CD14-positive monocyte (primary cell): ENCODE data around the gene FAM237A. TPM values are rescaled to one million over a fixed set of nuclear protein-coding genes. Genes with fewer than 3 reads are reported as not detected.

ENCODE experiments used
- DNase-seq, 3 donors: peaks; one replicate each; pipeline ENCODE4 v3.0.0-alpha.2; 2011 to 2022
- H2AFZ ChIP-seq: 2 replicates; pipeline ENCODE4 v1.6.0; 2012; ENCODE audit warnings: mild to moderate bottlenecking, low read depth, low read length, inconsistent platforms; ENCODE audit not compliant: insufficient read depth, poor library complexity, severe bottlenecking
- H3K27ac ChIP-seq, 2 donors: 1 replicate in 1 of 2; 2 replicates in 1 of 2; pipeline ENCODE4 v1.5.1; 2012 to 2013; ENCODE audit warnings: low read length in 2 of 2, control low read depth in 1 of 2, inconsistent platforms in 1 of 2, low read depth in 1 of 2, mild to moderate bottlenecking in 1 of 2
- H3K27me3 ChIP-seq, 2 donors: one replicate each; pipeline versions ENCODE4 v1.6.0 to v1.6.1; 2011 to 2013; ENCODE audit warnings: low read length in 2 of 2; ENCODE audit not compliant: control insufficient read depth in 2 of 2, insufficient read depth in 2 of 2
- H3K36me3 ChIP-seq, 2 donors: replicated peaks in 1 of 2; 1 replicate in 1 of 2; 2 replicates in 1 of 2; pipeline versions ENCODE4 v1.5.1 to v1.6.1; 2012 to 2013; ENCODE audit warnings: low read length in 2 of 2, control low read depth in 1 of 2, inconsistent platforms in 1 of 2, mild to moderate bottlenecking in 1 of 2; ENCODE audit not compliant: insufficient read depth in 2 of 2, control insufficient read depth in 1 of 2
- H3K4me1 ChIP-seq, 2 donors: 1 replicate in 1 of 2; 2 replicates in 1 of 2; pipeline versions ENCODE4 v1.5.1 to v1.6.1; 2012 to 2013; ENCODE audit warnings: low read length in 2 of 2, control low read depth in 1 of 2, inconsistent platforms in 1 of 2, mild to moderate bottlenecking in 1 of 2, moderate library complexity in 1 of 2; ENCODE audit not compliant: insufficient read depth in 2 of 2, control insufficient read depth in 1 of 2
- H3K4me2 ChIP-seq: replicated peaks from 2 replicates; pipeline ENCODE3; 2012; ENCODE audit warnings: low read length, moderate library complexity, mild to moderate bottlenecking; ENCODE audit not compliant: poor library complexity, severe bottlenecking; ENCODE audit errors: extremely low read depth
- H3K4me3 ChIP-seq, 3 experiments: fragments of 200-600 bp in 1 of 3; sonication (generic) in 1 of 3; replicated peaks in 1 of 3; 1 replicate in 2 of 3; 2 replicates in 1 of 3; pipeline ENCODE4 v1.5.1; 2011 to 2013; ENCODE audit warnings: low read length in 3 of 3, mild to moderate bottlenecking in 3 of 3, control low read depth in 2 of 3, low read depth in 2 of 3, inconsistent platforms in 1 of 3, moderate library complexity in 1 of 3
- H3K79me2 ChIP-seq: 2 replicates; pipeline ENCODE4 v1.6.0; 2012; ENCODE audit warnings: mild to moderate bottlenecking, control low read depth, inconsistent platforms, low read length, moderate library complexity; ENCODE audit not compliant: insufficient read depth
- H3K9ac ChIP-seq: 2 replicates; pipeline ENCODE4 v1.6.0; 2017; ENCODE audit warnings: low read length, mild to moderate bottlenecking; ENCODE audit not compliant: insufficient read depth, poor library complexity, severe bottlenecking
- H3K9me3 ChIP-seq, 2 donors: replicated peaks in 1 of 2; 1 replicate in 1 of 2; 2 replicates in 1 of 2; pipeline versions ENCODE4 v1.5.1 to v1.6.1; 2012 to 2013; ENCODE audit warnings: low read length in 2 of 2, control low read depth in 1 of 2; ENCODE audit not compliant: control insufficient read depth in 1 of 2, insufficient read depth in 1 of 2
- H4K20me1 ChIP-seq: 2 replicates; pipeline ENCODE4 v1.6.0; 2012; ENCODE audit warnings: mild to moderate bottlenecking, low read length, control low read depth, moderate library complexity; ENCODE audit not compliant: insufficient read depth
- H3K27ac Mint-ChIP-seq, 7 donors: one replicate each; pipeline ENCODE4 v1.8.0; 2020; ENCODE audit warnings: mild to moderate bottlenecking in 7 of 7, mixed read lengths in 7 of 7, moderate library complexity in 6 of 7, inconsistent platforms in 2 of 7
- H3K27me3 Mint-ChIP-seq, 3 donors: one replicate each; pipeline ENCODE4 v1.8.0; 2021 to 2022; ENCODE audit warnings: low read depth in 3 of 3, mild to moderate bottlenecking in 3 of 3, mixed read lengths in 3 of 3, moderate library complexity in 3 of 3, inconsistent platforms in 1 of 3
- H3K36me3 Mint-ChIP-seq, 2 donors: one replicate each; pipeline ENCODE4 v1.8.0; 2020; ENCODE audit warnings: mixed read lengths in 2 of 2, inconsistent platforms in 1 of 2, mild to moderate bottlenecking in 1 of 2
- H3K4me1 Mint-ChIP-seq: one replicate; pipeline ENCODE4 v1.8.0; 2020; ENCODE audit warnings: mild to moderate bottlenecking, mixed read lengths
- H3K4me3 Mint-ChIP-seq, 2 donors: one replicate each; pipeline ENCODE4 v1.8.0; 2020; ENCODE audit warnings: mild to moderate bottlenecking in 2 of 2, mixed read lengths in 2 of 2, moderate library complexity in 1 of 2
- H3K9me3 Mint-ChIP-seq, 7 donors: one replicate each; pipeline ENCODE4 v1.8.0; 2020 to 2022; ENCODE audit warnings: mixed read lengths in 7 of 7, mild to moderate bottlenecking in 6 of 7, moderate library complexity in 6 of 7, inconsistent platforms in 2 of 7
- CTCF ChIP-seq: fragments of 200-600 bp; IDR thresholded peaks from one replicate; pipeline ENCODE4 v1.8.0; 2022; ENCODE audit warnings: antibody characterized with exemption, mild to moderate bottlenecking
- WGBS: methylation state at CpG from one replicate; pipeline ENCODE4 v1.1.5; 2013; ENCODE audit warnings: missing lambda C conversion rate; ENCODE audit not compliant: insufficient coverage; 5-methylcytosine and 5-hydroxymethylcytosine counted together
- intact Hi-C, 2 donors: fragments of 100-400 bp; cut with micrococcal nuclease; formaldehyde crosslinking; loops; one replicate each; pipeline versions ENCODE4 v1.15.0 to v1.15.1; 2023
- polyA plus RNA-seq, 3 donors: library from polyadenylated mRNA; depleted of rRNA in 1 of 3; unstranded in 2 of 3; stranded (reverse) in 1 of 3; fragments of 300-500 nt in 2 of 3; fragments of >200 nt in 1 of 3; fragmentation: Illumina TruSeq in 2 of 3; gene quantifications; 1 replicate in 2 of 3; 2 replicates in 1 of 3; pipeline ENCODE4 v1.2.3, GENCODE V29; 2012 to 2021

The FAM237A gene
- polyA plus RNA-seq, 3 donors = not detected

- H3K9me3 Mint-ChIP-seq = peaks cover 0 to 2% (median 0%) of the 10 kb centered on the region in 7 donors
- no peaks in the 10 kb centered on the region for H3K27me3 ChIP-seq
- DNase-seq = no peak
- H3K27ac Mint-ChIP-seq = no peak overlapping the region
- no peak overlapping the region for H3K4me3 Mint-ChIP-seq
- H3K4me1 Mint-ChIP-seq = no peaks in the 10 kb centered on the region
- H2AFZ ChIP-seq = no peak overlapping the region
- H3K27ac ChIP-seq = no peak overlapping the region
- H4K20me1 ChIP-seq = no peaks in the 10 kb centered on the region
- H3K79me2 ChIP-seq = no peaks in the 10 kb centered on the region
- no peak overlapping the region for H3K4me3 ChIP-seq
- peaks cover 0 to 3% (median 0%) of the 10 kb centered on the region in 3 donors for H3K27me3 Mint-ChIP-seq
- no peaks in the 10 kb centered on the region for H3K36me3 ChIP-seq
- TF ChIP-seq CTCF = no peak
- H3K4me2 ChIP-seq = no peak overlapping the region
- H3K9me3 ChIP-seq = no peaks in the 10 kb centered on the region
- no peaks in the 10 kb centered on the region for H3K36me3 Mint-ChIP-seq
- intact Hi-C loops = no loop called here
- H3K4me1 ChIP-seq = no peaks in the 10 kb centered on the region
- no peak overlapping the region for H3K9ac ChIP-seq
- no CpG with 5 or more reads among the region's 3 CpGs for WGBS
Measured at GRCh38 chr2:206665251-206665650, 23.0 kb downstream of the FAM237A start.

GRCh38 chr2:206670531-206671319, 28.4 kb downstream of the FAM237A start:
- no peaks in the 10 kb centered on the region for H3K9me3 ChIP-seq
- H3K27me3 Mint-ChIP-seq = peaks cover 0 to 3% (median 1%) of the 10 kb centered on the region in 3 donors

More at GRCh38 chr2:206670531-206671319, 28.4 kb downstream of the FAM237A start:
- DNase-seq = no peak
- no peak overlapping the region for H3K4me2 ChIP-seq
- intact Hi-C loops = no loop called here
- H3K79me2 ChIP-seq = no peaks in the 10 kb centered on the region
- H3K27ac ChIP-seq = no peak overlapping the region
- H3K9ac ChIP-seq = no peak overlapping the region
- Mint-ChIP-seq H3K9me3 (peaks cover 0 to 2% (median 0%) of the 10 kb centered on the region in 7 donors), H3K27ac (peak overlapping the region in 1 of 7 donors; percentile 23), H3K4me1 (no peaks in the 10 kb centered on the region), H3K4me3 (no peak overlapping the region), H3K36me3 (no peaks in the 10 kb centered on the region)
- no peak overlapping the region for H2AFZ ChIP-seq
- no peak overlapping the region for H3K4me3 ChIP-seq
- WGBS = 93% methylated on average over 5 of the region's 7 CpGs
- H3K4me1 ChIP-seq = no peaks in the 10 kb centered on the region
- no peaks in the 10 kb centered on the region for H4K20me1 ChIP-seq
- H3K27me3 ChIP-seq = no peaks in the 10 kb centered on the region
- no peak for TF ChIP-seq CTCF
- no peaks in the 10 kb centered on the region for H3K36me3 ChIP-seq
